HepG2 (cell line): ENCODE data around the gene PRKAR1A. TPM values are rescaled to one million over a fixed set of nuclear protein-coding genes. Genes with fewer than 3 reads are reported as not detected.

Experiments used
- ARID4A ChIP-seq: sonication (generic); formaldehyde crosslinking; IDR thresholded peaks from 2 replicates; pipeline ENCODE4 v1.5.0; 2020; ENCODE audit warnings: mild to moderate bottlenecking, missing genetic modification reagents, borderline replicate concordance
- ATF1 ChIP-seq: IDR thresholded peaks from 2 replicates; pipeline ENCODE4 v1.6.1; 2016; ENCODE audit warnings: mild to moderate bottlenecking, control low read depth
- CREB1 ChIP-seq, 2 experiments: fragments of 450-650 bp in 1 of 2; IDR thresholded peaks; 2 replicates each; pipeline ENCODE4 v1.6.1; 2016 to 2017; ENCODE audit warnings: control low read depth in 1 of 2, mild to moderate bottlenecking in 1 of 2, missing compliant biosample characterization in 1 of 2, missing genetic modification characterization in 1 of 2
- KAT7 ChIP-seq: IDR thresholded peaks from 2 replicates; pipeline ENCODE4 v1.6.1; 2018; ENCODE audit warnings: borderline replicate concordance, missing compliant biosample characterization
- KLF9 ChIP-seq: IDR thresholded peaks from 2 replicates; pipeline ENCODE4 v1.6.1; 2016; ENCODE audit warnings: low read depth
- NFE2L2 ChIP-seq: fragments of 150-350 bp; IDR thresholded peaks from 2 replicates; pipeline ENCODE4 v1.6.1; 2014; ENCODE audit warnings: low read length
- NFYC ChIP-seq: IDR thresholded peaks from 2 replicates; pipeline ENCODE4 v1.6.1; 2016; ENCODE audit warnings: missing genetic modification reagents, missing compliant biosample characterization
- SNAPC5 ChIP-seq: sonication (generic); formaldehyde crosslinking; IDR thresholded peaks from 2 replicates; pipeline ENCODE4 v1.8.1; 2023; ENCODE audit warnings: mild to moderate bottlenecking, missing genetic modification reagents, borderline replicate concordance
- U2AF2 ChIP-seq: fragments of 200-400 bp; formaldehyde crosslinking; IDR thresholded peaks from 2 replicates; pipeline ENCODE4 v1.6.1; 2017; ENCODE audit warnings: low read depth, mild to moderate bottlenecking, low read length
- ZFYVE20 ChIP-seq: sonication (generic); formaldehyde crosslinking; IDR thresholded peaks from 2 replicates; pipeline ENCODE4 v1.8.0; 2023; ENCODE audit warnings: low read depth, mild to moderate bottlenecking, moderate library complexity, missing genetic modification reagents, borderline replicate concordance
- ZNF10 ChIP-seq: sonication (generic); formaldehyde crosslinking; IDR thresholded peaks from 2 replicates; pipeline ENCODE4 v1.4.0; 2020; ENCODE audit warnings: mild to moderate bottlenecking, low read depth, missing genetic modification reagents, borderline replicate concordance
- ZNF281 ChIP-seq: sonication (generic); formaldehyde crosslinking; IDR thresholded peaks from 2 replicates; pipeline ENCODE4 v1.4.0; 2020; ENCODE audit warnings: missing genetic modification reagents, borderline replicate concordance
- ZNF3 ChIP-seq: IDR thresholded peaks from 2 replicates; pipeline ENCODE4 v1.7.0; 2017; ENCODE audit warnings: inconsistent platforms
- polyA plus RNA-seq, 8 experiments: library from polyadenylated mRNA; depleted of rRNA in 3 of 8; stranded (reverse) in 7 of 8; unstranded in 1 of 8; fragments of >200 nt; fragmentation: Illumina TruSeq in 4 of 8; extraction: Trizol in 4 of 8; gene quantifications; 2 replicates each; pipeline versions ENCODE4 v1.2.1 to v1.2.3, GENCODE V29; 2011 to 2016; ENCODE audit warnings: low read depth in 4 of 8, missing spikeins in 1 of 8, mixed read lengths in 1 of 8; ENCODE audit not compliant: insufficient read depth in 1 of 8
- total RNA-seq, 5 experiments: library from RNA; depleted of rRNA; stranded (reverse); fragments of >200 nt; fragmentation: Illumina TruSeq; extraction: Trizol; gene quantifications; 2 replicates each; pipeline ENCODE4 v1.2.3, GENCODE V29; 2016; ENCODE audit warnings: low read depth in 1 of 5
- TF ChIP-seq, protein P1 (sequence below): sonication (generic); formaldehyde crosslinking; IDR thresholded peaks from 2 replicates; pipeline ENCODE4 v1.4.0; 2020; ENCODE audit warnings: mild to moderate bottlenecking, low read depth, missing genetic modification reagents
- TF ChIP-seq, protein P2 (sequence below): sonication (generic); formaldehyde crosslinking; IDR thresholded peaks from 2 replicates; pipeline ENCODE4 v1.8.0; 2022; ENCODE audit warnings: missing genetic modification reagents, mild to moderate bottlenecking, inconsistent platforms, borderline replicate concordance
- TF ChIP-seq, protein P3 (sequence below): sonication (generic); formaldehyde crosslinking; IDR thresholded peaks from 2 replicates; pipeline ENCODE4 v1.5.0; 2020; ENCODE audit warnings: mild to moderate bottlenecking, missing genetic modification reagents

The PRKAR1A gene
- total and polyA plus RNA-seq, 2 of the 13 experiments (the other 11 are each of a cell fraction or from before 2014, with no cell fraction given), result 265 to 266 TPM

DNA sequence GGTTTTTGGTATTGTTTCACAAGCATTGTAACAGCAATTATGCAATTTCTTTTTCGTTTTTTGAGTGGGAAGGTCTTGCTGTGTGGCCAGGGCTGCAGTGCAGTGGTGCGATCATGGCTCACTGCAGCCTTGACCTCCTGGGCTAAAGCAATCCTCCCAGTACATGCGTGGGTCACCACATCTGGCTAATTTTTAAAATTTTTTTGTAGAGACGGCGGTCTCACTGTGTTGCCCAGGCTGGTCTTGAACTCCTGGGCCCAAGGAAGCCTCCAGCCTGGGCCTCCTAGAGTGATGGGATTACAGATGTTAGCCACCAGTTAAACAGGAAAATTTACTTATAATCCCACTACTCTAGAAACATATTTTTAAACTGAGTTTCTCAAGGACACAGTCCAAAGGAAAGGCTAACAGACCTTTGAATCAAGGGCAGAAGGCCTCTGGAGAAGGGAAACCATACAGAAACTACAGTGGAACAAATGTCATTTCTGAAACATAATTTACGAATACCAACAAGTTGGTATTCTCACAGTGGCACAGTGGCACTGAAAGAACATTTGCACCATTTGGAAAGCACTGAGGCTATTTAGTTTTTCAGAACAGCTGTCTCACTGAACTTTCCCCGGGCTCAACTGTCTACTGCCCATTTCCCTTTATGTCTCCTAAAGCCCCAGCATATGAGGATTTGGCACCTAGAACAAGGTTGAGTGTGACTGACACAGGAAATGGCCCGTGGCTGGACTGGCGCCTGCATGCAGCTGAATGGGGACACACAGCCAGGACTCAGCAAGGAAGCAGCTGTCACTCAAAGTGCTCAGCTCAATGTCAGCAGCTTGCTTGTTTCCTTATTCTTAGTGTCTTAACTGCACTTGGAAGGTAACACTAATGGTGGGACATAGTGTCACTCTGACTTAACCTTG is 2.8 kb upstream of the PRKAR1A start (continued):
- TF ChIP-seq NFYC (CRISPR knock-in tag) (peak; percentile 34; the same call in 1 of the 2 replicates), U2AF2 (no peak), KLF9 (CRISPR knock-in tag) (no peak), ATF1 (CRISPR knock-in tag) (no peak), SNAPC5 (no peak), ZNF3 (CRISPR knock-in tag) (no peak), ZFYVE20 (CRISPR knock-in tag) (no peak), ARID4A (CRISPR knock-in tag) (no peak; the same call in 1 of the 2 replicates), CREB1 (IDR thresholded peaks at IDR 0.05) (no peak), CREB1 (CRISPR knock-in tag; IDR thresholded peaks at IDR 0.05) (no peak), ZNF10 (no peak), NFE2L2 (no peak), KAT7 (CRISPR knock-in tag) (peak; percentile 79; the same call in 1 of the 2 replicates), ZNF281 (CRISPR knock-in tag) (no peak)
- TF ChIP-seq, protein P1, sequence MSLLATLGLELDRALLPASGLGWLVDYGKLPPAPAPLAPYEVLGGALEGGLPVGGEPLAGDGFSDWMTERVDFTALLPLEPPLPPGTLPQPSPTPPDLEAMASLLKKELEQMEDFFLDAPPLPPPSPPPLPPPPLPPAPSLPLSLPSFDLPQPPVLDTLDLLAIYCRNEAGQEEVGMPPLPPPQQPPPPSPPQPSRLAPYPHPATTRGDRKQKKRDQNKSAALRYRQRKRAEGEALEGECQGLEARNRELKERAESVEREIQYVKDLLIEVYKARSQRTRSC (CRISPR knock-in tag), result no peak
- TF ChIP-seq, protein P2, sequence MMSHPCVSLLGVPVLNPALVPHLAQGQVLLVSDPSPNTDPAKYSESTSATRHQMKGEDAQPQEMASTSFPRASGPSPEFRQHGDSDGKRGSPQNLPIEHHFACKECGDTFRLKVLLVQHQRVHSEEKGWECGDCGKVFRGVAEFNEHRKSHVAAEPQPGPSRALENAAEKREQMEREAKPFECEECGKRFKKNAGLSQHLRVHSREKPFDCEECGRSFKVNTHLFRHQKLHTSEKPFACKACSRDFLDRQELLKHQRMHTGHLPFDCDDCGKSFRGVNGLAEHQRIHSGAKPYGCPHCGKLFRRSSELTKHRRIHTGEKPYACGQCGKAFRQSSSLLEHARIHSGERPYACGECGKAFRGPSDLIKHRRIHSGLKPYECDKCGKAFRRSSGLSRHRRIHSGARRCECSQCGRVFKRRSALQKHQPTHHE (CRISPR knock-in tag), result no peak
- TF ChIP-seq, protein P3, sequence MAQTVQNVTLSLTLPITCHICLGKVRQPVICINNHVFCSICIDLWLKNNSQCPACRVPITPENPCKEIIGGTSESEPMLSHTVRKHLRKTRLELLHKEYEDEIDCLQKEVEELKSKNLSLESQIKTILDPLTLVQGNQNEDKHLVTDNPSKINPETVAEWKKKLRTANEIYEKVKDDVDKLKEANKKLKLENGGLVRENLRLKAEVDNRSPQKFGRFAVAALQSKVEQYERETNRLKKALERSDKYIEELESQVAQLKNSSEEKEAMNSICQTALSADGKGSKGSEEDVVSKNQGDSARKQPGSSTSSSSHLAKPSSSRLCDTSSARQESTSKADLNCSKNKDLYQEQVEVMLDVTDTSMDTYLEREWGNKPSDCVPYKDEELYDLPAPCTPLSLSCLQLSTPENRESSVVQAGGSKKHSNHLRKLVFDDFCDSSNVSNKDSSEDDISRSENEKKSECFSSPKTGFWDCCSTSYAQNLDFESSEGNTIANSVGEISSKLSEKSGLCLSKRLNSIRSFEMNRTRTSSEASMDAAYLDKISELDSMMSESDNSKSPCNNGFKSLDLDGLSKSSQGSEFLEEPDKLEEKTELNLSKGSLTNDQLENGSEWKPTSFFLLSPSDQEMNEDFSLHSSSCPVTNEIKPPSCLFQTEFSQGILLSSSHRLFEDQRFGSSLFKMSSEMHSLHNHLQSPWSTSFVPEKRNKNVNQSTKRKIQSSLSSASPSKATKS (CRISPR knock-in tag), result no peak
